SU-DHL-6 (cell line): Measurements from ENCODE around the gene IZUMO4.

Source experiments
- H2AFZ ChIP-seq: fragments of 200-600 bp; sonication (generic); 2 replicates; pipeline ENCODE4 v1.6.1; 2014; ENCODE audit warnings: low read depth, mild to moderate bottlenecking, moderate library complexity, mixed read lengths, antibody characterized with exemption, low read length; ENCODE audit not compliant: severe bottlenecking
- H3F3A ChIP-seq: fragments of 200-600 bp; shearing (Covaris generic); 2 replicates; pipeline ENCODE4 v1.6.0; 2016; ENCODE audit warnings: antibody characterized with exemption, mild to moderate bottlenecking; ENCODE audit not compliant: insufficient read depth
- H3K27ac ChIP-seq: fragments of 200-600 bp; sonication (generic); 2 replicates; pipeline ENCODE4 v1.5.1; 2016; ENCODE audit warnings: low read depth, mild to moderate bottlenecking, low read length, moderate library complexity, mixed read lengths
- H3K27me3 ChIP-seq: fragments of 200-600 bp; sonication (generic), shearing (Covaris generic); 2 replicates; pipeline ENCODE4 v1.6.0; 2014; ENCODE audit warnings: mild to moderate bottlenecking, low read length
- H3K36me3 ChIP-seq: fragments of 200-600 bp; sonication (generic); 2 replicates; pipeline ENCODE4 v1.6.1; 2014; ENCODE audit warnings: mild to moderate bottlenecking, low read length, mixed read lengths
- H3K4me2 ChIP-seq: fragments of 300-600, 200-600 bp; shearing (Covaris generic), sonication (generic); 2 replicates; pipeline ENCODE4 v1.6.0; 2014; ENCODE audit warnings: low read length, low read depth, mild to moderate bottlenecking; ENCODE audit not compliant: poor library complexity, severe bottlenecking
- H3K4me3 ChIP-seq: fragments of 200-600 bp; sonication (generic); 2 replicates; pipeline ENCODE4 v1.5.1; 2014; ENCODE audit warnings: antibody characterized with exemption, low read length, mild to moderate bottlenecking, mixed read lengths; ENCODE audit not compliant: insufficient read depth, poor library complexity, severe bottlenecking
- H3K79me2 ChIP-seq: fragments of 200-600 bp; sonication (generic); 2 replicates; pipeline ENCODE4 v1.6.1; 2014; ENCODE audit warnings: mild to moderate bottlenecking, low read length, moderate library complexity; ENCODE audit not compliant: insufficient read depth
- H3K9ac ChIP-seq: fragments of 200-600 bp; sonication (generic); 2 replicates; pipeline ENCODE4 v1.7.0; 2014; ENCODE audit warnings: mild to moderate bottlenecking, low read length
- H3K9me2 ChIP-seq: fragments of 200-600 bp; sonication (generic); replicated peaks from 2 replicates; pipeline ENCODE4 v1.6.1; 2014; ENCODE audit warnings: low read length; ENCODE audit not compliant: insufficient read depth
- H3K9me3 ChIP-seq: fragments of 200-600 bp; sonication (generic); 2 replicates; pipeline ENCODE4 v1.6.1; 2014; ENCODE audit warnings: low read length, mixed read lengths; ENCODE audit not compliant: insufficient read depth
- H4K20me1 ChIP-seq: fragments of 200-600 bp; sonication (generic); 2 replicates; pipeline ENCODE4 v1.6.1; 2014; ENCODE audit warnings: low read depth, mild to moderate bottlenecking, antibody characterized with exemption, low read length, moderate library complexity, mixed read lengths
- CTCF ChIP-seq: fragments of 200-600 bp; sonication (generic); IDR thresholded peaks from one replicate; pipeline ENCODE4 v1.5.1; 2017; ENCODE audit warnings: antibody characterized with exemption, mild to moderate bottlenecking, low read length, moderate library complexity; ENCODE audit not compliant: insufficient read depth, poor library complexity, severe bottlenecking
- EZH2phosphoT487 ChIP-seq: fragments of 200-600 bp; sonication (generic), shearing (Covaris generic); conservative IDR thresholded peaks from 2 replicates; pipeline ENCODE4 v1.6.1; 2018; ENCODE audit warnings: mild to moderate bottlenecking, antibody characterized with exemption, low read length, moderate library complexity, mixed read lengths

Gene IZUMO4

GRCh38 chr19:2110822-2111221 is 14.1 kb downstream of the IZUMO4 start:
- Histone ChIP-seq H2AFZ (no peak overlapping the region), H3K4me2 (no peak overlapping the region), H3K27ac (no peak overlapping the region), H3K27me3 (no peaks in the 10 kb centered on the region), H3K79me2 (no peaks in the 10 kb centered on the region), H3K9me2 (no peaks in the 10 kb centered on the region), H4K20me1 (no peaks in the 10 kb centered on the region), H3K4me3 (no peak overlapping the region), H3K9me3 (no peaks in the 10 kb centered on the region), H3K36me3 (0 out of 2 replicates have a peak, but pooled peaks cover 5% of the 10 kb centered on the region), H3K9ac (no peak overlapping the region), H3F3A (no peaks in the 10 kb centered on the region)
- TF ChIP-seq CTCF (peak; percentile 61), EZH2phosphoT487 (no peak)

DNA sequence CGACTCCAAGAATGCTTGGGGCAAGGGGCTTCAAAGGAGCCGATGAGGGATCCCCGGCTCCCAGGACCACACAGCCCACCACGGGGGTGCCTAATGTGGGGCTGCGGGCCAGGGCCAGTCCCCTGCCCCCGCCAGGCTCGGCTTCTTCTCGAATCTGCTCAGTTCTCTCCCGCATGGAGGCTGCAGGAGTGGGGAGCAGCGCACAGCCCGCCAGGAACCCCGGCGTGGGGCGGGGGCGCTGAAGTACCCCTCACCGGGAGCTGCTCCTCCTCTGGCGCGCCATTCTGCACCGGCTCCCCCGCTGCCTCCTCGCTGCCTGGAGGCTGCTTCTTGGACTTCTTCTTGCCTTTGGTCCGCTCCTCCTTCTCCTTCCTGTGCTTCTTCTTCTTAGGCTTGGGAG is 14.7 kb downstream of the IZUMO4 start:
- H2AFZ ChIP-seq = no peak overlapping the region
- no peaks in the 10 kb centered on the region for H4K20me1 ChIP-seq
- no peaks in the 10 kb centered on the region for H3K27me3 ChIP-seq
- 0 out of 2 replicates have a peak, but pooled peaks cover 3% of the 10 kb centered on the region for H3K36me3 ChIP-seq
- H3K9me2 ChIP-seq = no peaks in the 10 kb centered on the region
- H3K9ac ChIP-seq = no peak overlapping the region
- no peaks in the 10 kb centered on the region for H3K79me2 ChIP-seq
- no peak overlapping the region for H3K27ac ChIP-seq
- H3K4me2 ChIP-seq = no peak overlapping the region
- TF ChIP-seq CTCF = no peak
- TF ChIP-seq EZH2phosphoT487 = no peak
- H3K4me3 ChIP-seq = no peak overlapping the region
- H3K9me3 ChIP-seq = no peaks in the 10 kb centered on the region
- H3F3A ChIP-seq = no peaks in the 10 kb centered on the region

GRCh38 chr19:2111886-2112285 is 15.2 kb downstream of the IZUMO4 start:
- TF ChIP-seq EZH2phosphoT487 (no peak), CTCF (no peak)
- no peak overlapping the region for H3K4me2 ChIP-seq
- H3K9me3 ChIP-seq = no peaks in the 10 kb centered on the region
- H3K36me3 ChIP-seq = no peaks in the 10 kb centered on the region
- no peaks in the 10 kb centered on the region for H3K27me3 ChIP-seq
- no peaks in the 10 kb centered on the region for H4K20me1 ChIP-seq
- no peak overlapping the region for H3K9ac ChIP-seq
- H3K79me2 ChIP-seq = no peaks in the 10 kb centered on the region
- no peaks in the 10 kb centered on the region for H3K9me2 ChIP-seq
- H2AFZ ChIP-seq = no peak overlapping the region
- H3K4me3 ChIP-seq = no peak overlapping the region
- H3F3A ChIP-seq = no peaks in the 10 kb centered on the region
- no peak overlapping the region for H3K27ac ChIP-seq
